ENCODE measurements around the gene SETD9.

GRCh38 chr5:56910210-56910965 is 992 bp downstream of the SETD9 start:
- TF ChIP-seq POLR2A (IDR thresholded peaks at IDR 0.05): no peak
- no peak for TF ChIP-seq CTCF (IDR thresholded peaks at IDR 0.05)

All from Peyer's patch (tissue), 4 donors.